Measurements from ENCODE around the gene WWC2.

DNA sequence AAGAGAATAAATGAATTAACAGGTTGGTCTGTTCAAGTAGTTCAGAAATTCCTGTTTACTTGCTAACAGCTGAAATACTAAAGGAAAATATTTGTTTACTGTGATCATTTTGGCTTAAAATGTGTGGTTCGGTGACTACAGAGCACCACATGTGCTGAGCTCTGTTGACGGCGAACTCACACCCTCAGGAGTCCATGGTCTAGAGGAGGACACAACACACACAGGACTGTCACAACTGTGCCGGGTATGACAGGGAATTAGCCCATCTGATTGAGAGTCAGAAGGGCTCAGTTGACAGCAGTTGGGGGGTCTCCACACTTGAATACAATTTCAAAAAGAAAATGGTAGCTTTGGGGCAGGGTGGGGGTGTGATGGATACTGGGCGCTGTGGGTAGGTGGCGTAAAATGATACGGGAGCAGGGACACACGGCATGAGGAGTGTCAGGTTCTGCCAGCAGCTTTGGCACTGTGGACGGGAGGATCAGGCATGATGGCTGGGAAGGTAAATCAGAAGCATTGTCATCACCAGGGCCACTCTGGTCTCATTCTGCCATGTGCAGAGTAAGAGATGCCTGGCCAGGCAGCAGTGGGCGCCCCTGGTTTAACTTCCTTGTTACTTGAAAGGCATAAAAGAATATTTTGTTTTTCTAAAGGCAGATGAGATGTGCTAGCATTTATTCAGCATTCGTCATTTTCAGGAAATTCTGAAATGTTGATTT lies 187.7 kb downstream of the WWC2 start:
- TF ChIP-seq, protein P1, sequence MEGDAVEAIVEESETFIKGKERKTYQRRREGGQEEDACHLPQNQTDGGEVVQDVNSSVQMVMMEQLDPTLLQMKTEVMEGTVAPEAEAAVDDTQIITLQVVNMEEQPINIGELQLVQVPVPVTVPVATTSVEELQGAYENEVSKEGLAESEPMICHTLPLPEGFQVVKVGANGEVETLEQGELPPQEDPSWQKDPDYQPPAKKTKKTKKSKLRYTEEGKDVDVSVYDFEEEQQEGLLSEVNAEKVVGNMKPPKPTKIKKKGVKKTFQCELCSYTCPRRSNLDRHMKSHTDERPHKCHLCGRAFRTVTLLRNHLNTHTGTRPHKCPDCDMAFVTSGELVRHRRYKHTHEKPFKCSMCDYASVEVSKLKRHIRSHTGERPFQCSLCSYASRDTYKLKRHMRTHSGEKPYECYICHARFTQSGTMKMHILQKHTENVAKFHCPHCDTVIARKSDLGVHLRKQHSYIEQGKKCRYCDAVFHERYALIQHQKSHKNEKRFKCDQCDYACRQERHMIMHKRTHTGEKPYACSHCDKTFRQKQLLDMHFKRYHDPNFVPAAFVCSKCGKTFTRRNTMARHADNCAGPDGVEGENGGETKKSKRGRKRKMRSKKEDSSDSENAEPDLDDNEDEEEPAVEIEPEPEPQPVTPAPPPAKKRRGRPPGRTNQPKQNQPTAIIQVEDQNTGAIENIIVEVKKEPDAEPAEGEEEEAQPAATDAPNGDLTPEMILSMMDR (IDR thresholded peaks at IDR 0.05) = no peak
- no peak for TF ChIP-seq POLR2A (IDR thresholded peaks at IDR 0.05)

Measured in esophagus squamous epithelium (tissue), 4 donors.